ENCODE data around the gene GUCA2A. TPM values are rescaled to one million over a fixed set of nuclear protein-coding genes. Genes with fewer than 3 reads are reported as not detected.

Gene GUCA2A
- total RNA-seq, 1 donor from 2014 or later: not detected

DNA sequence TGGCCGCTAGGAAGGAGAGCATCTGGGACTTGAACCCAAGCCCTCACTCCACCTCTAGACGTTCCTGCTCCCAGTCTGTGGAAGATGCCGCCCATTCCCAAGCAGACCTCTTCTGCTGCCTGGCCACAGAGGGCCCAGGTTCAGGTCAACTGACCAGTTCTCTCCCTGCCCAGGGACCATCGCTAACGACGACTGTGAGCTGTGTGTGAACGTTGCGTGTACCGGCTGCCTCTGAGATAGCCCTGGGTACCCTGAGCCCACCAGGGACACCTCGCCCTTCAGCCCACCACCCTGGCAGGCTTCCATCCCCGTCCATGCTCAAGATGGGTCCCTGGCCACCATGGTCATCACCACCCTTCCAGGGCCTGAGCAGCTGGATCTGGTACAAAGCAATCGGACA, 9.2 kb downstream of the GUCA2A start:
- DNase-seq (ENCODE audit: low spot score): no peak

DNA sequence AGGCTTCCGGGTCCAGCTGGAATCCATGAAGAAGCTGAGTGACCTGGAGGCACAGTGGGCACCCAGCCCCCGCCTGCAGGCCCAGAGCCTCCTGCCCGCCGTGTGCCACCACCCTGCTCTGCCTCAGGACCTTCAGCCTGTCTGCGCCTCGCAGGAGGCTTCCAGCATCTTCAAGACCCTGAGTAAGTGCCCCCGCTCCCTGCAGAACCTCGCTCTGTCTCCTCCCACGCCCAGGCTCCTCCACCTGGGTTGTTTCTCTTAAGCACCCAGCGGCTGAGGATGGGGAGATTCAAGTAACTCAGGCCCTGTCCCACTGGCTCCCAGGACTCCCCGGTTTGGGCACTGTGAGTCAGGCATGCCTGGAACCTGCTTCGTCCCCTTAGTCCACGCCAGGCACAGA, 9.9 kb downstream of the GUCA2A start:
- no peak for DNase-seq (ENCODE audit: low spot score)

- no peak for DNase-seq (ENCODE audit: low spot score)
Observed at GRCh38 chr1:42153624-42154023, 10.9 kb downstream of the GUCA2A start.

DNA sequence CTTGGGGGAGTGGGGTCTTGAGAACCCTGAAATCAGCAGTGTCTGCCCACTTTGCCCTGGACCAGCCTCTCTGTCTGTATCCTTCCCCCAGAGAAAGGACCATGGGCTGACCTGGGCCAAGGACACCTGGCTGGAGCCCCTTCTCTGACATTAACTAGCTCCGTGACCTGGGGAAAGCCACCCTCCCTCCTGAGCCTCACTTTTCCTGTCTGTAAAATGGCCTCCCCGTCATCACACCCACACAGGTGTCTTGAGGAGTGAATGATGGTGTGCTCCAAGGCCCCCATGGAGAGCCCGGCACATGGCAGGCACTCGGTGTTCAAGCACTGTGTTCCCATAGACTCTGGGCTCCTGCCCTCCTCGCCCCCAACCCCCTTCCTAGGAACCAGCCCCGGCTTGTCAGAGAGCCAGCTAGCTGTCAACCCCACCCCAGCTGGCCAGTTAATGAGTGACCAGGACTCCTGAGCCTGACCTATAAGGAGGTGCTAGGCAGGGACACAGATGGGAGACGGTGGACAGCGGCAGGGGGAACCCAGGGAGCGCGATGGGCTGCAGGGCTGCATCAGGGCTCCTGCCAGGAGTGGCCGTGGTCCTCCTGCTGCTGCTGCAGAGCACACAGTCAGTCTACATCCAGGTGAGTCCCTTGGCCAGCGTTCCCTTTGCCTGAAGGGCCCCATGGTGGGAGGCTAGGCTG, 11.5 kb downstream of the GUCA2A start, which contains the start of gene GUCA2B:
GUCA2B (plus strand) TSS at position 504 of the 694 bp plus-strand sequence; CDS start at position 545, 41 bp downstream.
- no peak for DNase-seq (ENCODE audit: low spot score)

DNA sequence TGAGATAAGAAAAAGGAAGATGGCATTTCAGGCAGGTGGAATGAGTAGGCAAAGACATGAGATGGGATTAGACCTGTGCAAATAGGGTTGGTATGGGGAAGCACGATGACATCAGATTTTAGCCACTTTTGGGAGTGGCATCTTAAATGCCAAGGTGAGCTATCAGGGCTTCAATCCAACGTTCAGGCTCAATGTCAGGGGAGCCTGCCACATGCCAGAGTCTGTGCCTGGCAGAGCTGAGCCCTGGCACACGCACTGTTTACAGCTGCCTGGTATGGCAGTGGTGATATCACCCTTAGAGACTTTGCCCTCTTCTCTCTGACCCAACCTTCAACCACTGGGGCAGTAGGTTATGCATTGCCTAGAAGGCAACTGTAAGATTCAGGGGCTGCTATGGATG, 12.4 kb downstream of the GUCA2A start:
- DNase-seq (ENCODE audit: low spot score): no peak

DNA sequence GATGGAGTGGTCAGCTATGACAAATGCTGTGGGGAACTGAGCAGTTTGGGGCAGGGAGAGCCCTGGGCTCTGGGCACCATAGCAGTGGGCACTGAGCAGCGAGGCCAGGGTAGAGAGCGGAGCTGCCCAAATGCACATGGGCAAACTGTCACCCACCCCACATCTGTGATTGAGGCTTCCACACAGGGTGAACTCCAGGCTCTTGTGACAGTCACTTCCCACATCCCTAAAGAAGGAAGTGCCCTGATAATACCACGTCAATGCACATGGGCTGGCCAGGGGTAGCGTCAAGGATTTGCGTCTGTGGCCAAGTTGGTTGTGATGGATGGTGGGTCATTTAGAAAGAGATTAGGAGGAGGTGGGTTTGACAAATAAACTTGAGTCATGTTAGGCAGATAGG, 13.9 kb downstream of the GUCA2A start:
- DNase-seq (ENCODE audit: low spot score): no peak

- no peak for DNase-seq (ENCODE audit: low spot score)
Observed at GRCh38 chr1:42148166-42148565, 16.4 kb downstream of the GUCA2A start.

DNA sequence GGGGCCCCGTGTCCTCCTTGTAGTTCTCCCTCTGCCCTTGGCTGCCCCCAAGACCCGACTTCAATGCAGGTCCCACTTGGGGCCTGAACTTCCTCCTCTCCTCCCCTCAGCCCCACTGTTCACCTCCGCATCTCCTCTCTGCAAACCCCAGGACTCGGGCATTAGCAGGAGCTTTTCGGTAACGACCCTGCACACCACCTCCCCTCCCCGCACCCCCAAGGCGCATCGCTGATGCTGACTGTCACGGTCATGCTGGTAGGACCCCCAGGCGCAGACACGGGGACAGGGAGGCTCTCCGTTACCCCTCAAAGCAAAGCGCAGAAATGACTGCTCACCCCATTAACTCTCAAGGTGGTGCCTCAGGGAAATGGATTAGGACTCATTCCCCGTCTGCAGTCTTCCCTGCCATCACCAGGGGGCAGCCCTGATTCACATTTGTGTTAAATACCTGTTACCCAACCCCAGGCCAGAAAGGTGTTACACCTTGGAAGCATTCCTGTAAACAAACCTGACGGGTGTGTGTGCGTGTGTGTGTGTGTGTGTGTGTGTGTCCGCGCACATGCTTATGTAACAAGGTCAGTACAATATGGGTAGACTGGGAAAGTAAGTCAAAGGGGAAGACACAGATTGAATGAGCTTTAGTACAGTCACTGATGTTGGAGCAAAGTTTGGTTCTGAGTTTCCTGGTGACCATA, 17.8 kb downstream of the GUCA2A start:
- DNase-seq (ENCODE audit: low spot score): peak; percentile 70

GRCh38 chr1:42145764-42146625, 18.6 kb downstream of the GUCA2A start:
- no peak for DNase-seq (ENCODE audit: low spot score)

DNA sequence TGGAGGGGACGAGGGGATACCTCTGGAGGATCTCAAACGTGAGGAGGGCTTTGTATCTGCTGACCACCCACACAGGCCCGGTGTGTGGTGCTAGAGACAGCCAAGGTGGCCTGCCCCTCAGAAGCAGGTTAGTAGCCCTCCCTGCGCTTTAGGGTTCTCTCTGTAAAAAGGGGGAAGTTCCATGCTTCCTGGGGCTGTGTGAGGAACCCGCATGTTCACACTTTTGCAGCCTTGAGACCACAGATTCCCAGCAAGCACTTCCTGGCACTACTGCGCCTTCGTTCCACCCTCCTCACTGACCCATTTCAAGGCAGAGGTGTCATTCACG, 19.2 kb downstream of the GUCA2A start:
- no peak for DNase-seq (ENCODE audit: low spot score)

GRCh38 chr1:42144711-42145388, 19.7 kb downstream of the GUCA2A start:
- no peak for DNase-seq (ENCODE audit: low spot score)

- DNase-seq (ENCODE audit: low spot score): peak; percentile 30
Observed at GRCh38 chr1:42143896-42144710, 20.4 kb downstream of the GUCA2A start.

- DNase-seq (ENCODE audit: low spot score): no peak
Observed at GRCh38 chr1:42142894-42143675, 21.5 kb downstream of the GUCA2A start.

DNA sequence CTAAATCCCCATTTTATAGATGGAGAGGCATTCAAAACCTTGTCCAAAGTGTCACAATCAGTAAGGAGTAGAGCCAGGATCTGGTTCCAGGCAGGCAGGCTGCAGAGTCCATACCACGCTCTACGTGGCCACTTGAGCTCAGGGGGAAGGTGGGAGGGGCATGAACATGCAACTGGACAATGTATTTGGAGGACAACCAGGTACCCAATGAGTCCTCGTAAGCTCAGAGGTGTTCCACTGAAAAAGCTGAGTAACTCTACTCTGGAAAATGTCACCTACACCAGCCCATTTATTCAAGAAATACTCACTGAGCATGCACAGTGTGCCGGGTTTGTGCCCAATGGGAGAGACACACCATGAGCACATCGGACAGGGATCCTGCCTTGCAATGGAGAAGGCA, 22.6 kb downstream of the GUCA2A start:
- DNase-seq (ENCODE audit: low spot score): no peak

- DNase-seq (ENCODE audit: low spot score): no peak
Observed at GRCh38 chr1:42140191-42140590, 24.4 kb downstream of the GUCA2A start.

DNA sequence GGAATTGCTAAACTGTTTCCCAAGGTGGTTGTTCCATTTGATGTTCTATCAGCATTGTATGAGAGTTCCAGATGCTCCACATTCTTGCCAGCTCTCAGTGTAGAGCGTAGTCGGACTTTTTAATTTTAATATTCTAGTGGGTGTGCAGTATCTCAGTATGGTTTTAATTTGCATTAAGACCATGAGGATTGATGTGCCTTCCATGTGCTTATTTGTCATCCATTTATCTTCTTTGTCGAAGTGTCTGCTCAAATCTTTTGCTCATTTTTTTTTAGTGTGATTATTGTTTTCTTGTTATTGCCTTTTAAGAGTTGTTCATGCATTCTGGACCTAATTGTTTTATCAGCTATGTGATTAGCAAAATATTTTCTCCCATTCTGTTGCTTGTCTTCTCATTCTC, 25.1 kb downstream of the GUCA2A start:
- DNase-seq (ENCODE audit: low spot score): no peak

GRCh38 chr1:42138586-42138985, 26.0 kb downstream of the GUCA2A start:
- DNase-seq (ENCODE audit: low spot score): no peak

DNA sequence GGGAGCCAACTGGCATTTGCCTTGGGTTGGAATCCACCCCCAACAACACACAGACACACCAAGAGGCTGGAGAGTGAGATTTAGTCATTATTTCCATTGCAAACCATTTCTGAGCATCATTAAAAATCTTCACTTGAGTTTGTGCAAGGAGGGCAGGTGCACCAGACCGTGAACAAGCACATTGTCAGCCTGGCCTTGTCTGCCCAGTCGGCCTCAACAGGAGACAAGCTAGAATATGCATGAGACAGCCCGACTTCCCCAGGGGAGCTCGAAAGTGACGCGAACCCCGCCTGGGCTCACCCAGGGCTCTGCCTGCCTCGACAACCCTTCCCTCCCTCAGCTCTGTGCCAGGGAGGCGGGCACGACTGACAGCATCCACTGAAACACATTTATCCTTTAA, 26.8 kb downstream of the GUCA2A start:
- no peak for DNase-seq (ENCODE audit: low spot score)

DNA sequence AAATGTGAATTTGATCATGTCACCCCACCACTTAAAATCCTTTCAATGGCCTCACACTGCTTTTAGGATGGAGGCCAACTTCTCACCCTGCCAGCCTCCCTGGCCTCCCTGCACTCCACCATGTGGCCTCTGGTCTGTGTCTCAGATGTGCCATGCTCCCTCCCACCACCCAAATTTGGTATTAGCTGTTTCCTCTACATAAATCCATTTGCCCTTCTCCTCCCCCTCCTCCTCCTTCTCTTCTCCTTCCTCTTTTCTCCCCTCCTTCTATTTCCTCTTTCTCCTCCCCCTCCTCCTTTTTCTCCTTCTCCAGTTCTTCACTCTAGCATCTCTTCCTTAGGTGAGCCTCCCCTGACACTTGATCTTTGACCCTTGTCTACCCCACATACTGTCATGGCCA, 28.1 kb downstream of the GUCA2A start:
- DNase-seq (ENCODE audit: low spot score): no peak

DNA sequence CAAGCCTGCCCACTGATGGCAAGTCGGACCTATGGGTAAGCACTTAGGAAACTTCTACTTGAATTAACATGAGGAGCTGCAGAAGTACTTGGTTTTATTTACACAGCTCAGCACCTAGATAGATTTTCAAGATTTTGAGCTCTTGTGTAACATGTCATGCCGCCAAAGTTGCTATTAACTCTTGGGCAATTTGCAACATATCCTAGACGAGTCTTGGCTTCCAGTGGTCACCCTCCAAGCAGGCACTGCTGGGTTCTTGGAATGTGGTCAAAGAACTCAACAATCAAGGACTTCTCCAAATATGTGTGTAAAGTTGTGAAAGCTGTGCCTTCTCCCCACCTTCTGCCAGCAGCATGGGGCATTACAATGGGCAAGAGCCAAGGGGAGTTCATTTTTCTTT, 29.1 kb downstream of the GUCA2A start:
- DNase-seq (ENCODE audit: low spot score): no peak

Data from umbilical cord (tissue), 2 donors.